Progenitor cell of endocrine pancreas (in vitro differentiated cells): ENCODE data around the gene DUSP3. TPM values are rescaled to one million over a fixed set of nuclear protein-coding genes. Genes with fewer than 3 reads are reported as not detected.
A peak's percentile ranks its signal among the peaks of the same experiment; 100 is the strongest.

Experiments used
- DNase-seq: peaks from one replicate; pipeline ENCODE4 v3.0.0; 2021; ENCODE audit warnings: low spot score; ENCODE audit not compliant: unreplicated experiment
- H3K27ac Mint-ChIP-seq: 2 replicates; pipeline ENCODE4 v1.8.0; 2021; ENCODE audit warnings: mild to moderate bottlenecking, moderate library complexity, mixed read lengths
- H3K27me3 Mint-ChIP-seq: 2 replicates; pipeline ENCODE4 v1.8.0; 2021; ENCODE audit warnings: mixed read lengths
- H3K36me3 Mint-ChIP-seq: 2 replicates; pipeline ENCODE4 v1.8.0; 2022; ENCODE audit warnings: mixed read lengths; ENCODE audit not compliant: insufficient read depth
- H3K4me1 Mint-ChIP-seq: 2 replicates; pipeline ENCODE4 v1.8.0; 2021; ENCODE audit warnings: low read depth, mixed read lengths
- H3K4me3 Mint-ChIP-seq: 2 replicates; pipeline ENCODE4 v1.8.0; 2021; ENCODE audit warnings: low read depth, mild to moderate bottlenecking, moderate library complexity, mixed read lengths
- H3K9me3 Mint-ChIP-seq: 2 replicates; pipeline ENCODE4 v1.8.0; 2021; ENCODE audit warnings: low read depth, mixed read lengths
- CTCF ChIP-seq: fragments of 200-600 bp; sonication (generic); IDR thresholded peaks from one replicate; pipeline ENCODE4 v1.5.0; 2021; ENCODE audit warnings: antibody characterized with exemption, mild to moderate bottlenecking; ENCODE audit not compliant: unreplicated experiment
- total RNA-seq: library from RNA; stranded (reverse); gene quantifications from 2 replicates; pipeline ENCODE4 v1.2.1, GENCODE V29; 2021

The DUSP3 gene
- total RNA-seq, 1 donor from 2014 or later, result 58.0 TPM

GRCh38 chr17:43766413-43767052 is 12.2 kb downstream of the DUSP3 start:
- H3K4me1 Mint-ChIP-seq, result peaks cover 2% of the 10 kb centered on the region
- peak; percentile 77 for TF ChIP-seq CTCF
- no peak overlapping the region for H3K27ac Mint-ChIP-seq
- H3K27me3 Mint-ChIP-seq, result no peaks in the 10 kb centered on the region
- no peak for DNase-seq
- H3K36me3 Mint-ChIP-seq, result peaks cover 14% of the 10 kb centered on the region
- H3K4me3 Mint-ChIP-seq, result no peak overlapping the region
- no peaks in the 10 kb centered on the region for H3K9me3 Mint-ChIP-seq

- H3K4me3 Mint-ChIP-seq, result peak overlapping the region; percentile 16
- H3K9me3 Mint-ChIP-seq, result no peaks in the 10 kb centered on the region
- TF ChIP-seq CTCF, result peak; percentile 96
- peaks cover 9% of the 10 kb centered on the region for H3K4me1 Mint-ChIP-seq
- peaks cover 1% of the 10 kb centered on the region for H3K36me3 Mint-ChIP-seq
- H3K27ac Mint-ChIP-seq, result peak overlapping the region; percentile 54
- H3K27me3 Mint-ChIP-seq, result peaks cover 25% of the 10 kb centered on the region
- DNase-seq, result peak; percentile 94
These were observed 18.4 kb downstream of the DUSP3 start for GRCh38 chr17:43760254-43760852.

GRCh38 chr17:43759836-43760235 is 18.9 kb downstream of the DUSP3 start:
- no peak for TF ChIP-seq CTCF
- no peaks in the 10 kb centered on the region for H3K9me3 Mint-ChIP-seq
- peaks cover 9% of the 10 kb centered on the region for H3K4me1 Mint-ChIP-seq
- peaks cover 1% of the 10 kb centered on the region for H3K36me3 Mint-ChIP-seq
- peak overlapping the region; percentile 16 for H3K4me3 Mint-ChIP-seq
- peaks cover 25% of the 10 kb centered on the region for H3K27me3 Mint-ChIP-seq
- DNase-seq, result no peak
- peak overlapping the region; percentile 54 for H3K27ac Mint-ChIP-seq

- DNase-seq, result no peak
- Mint-ChIP-seq H3K4me3 (no peak within 1 kb of the TSS), H3K4me1 (peaks cover 11% of the 10 kb centered on the region), H3K9me3 (no peaks in the 10 kb centered on the region), H3K27ac (peak within 1 kb of the TSS; percentile 45), H3K36me3 (peaks cover 1% of the 10 kb centered on the region), H3K27me3 (peaks cover 36% of the 10 kb centered on the region)
- TF ChIP-seq CTCF, result no peak
These were observed 20.1 kb downstream of the DUSP3 start, which contains the start of gene SOST for GRCh38 chr17:43758497-43759174. SOST (minus strand) TSS chr17:43758791; CDS start chr17:43758741, 50 bp downstream.

- Mint-ChIP-seq H3K36me3 (no peaks in the 10 kb centered on the region), H3K27ac (peak overlapping the region; percentile 45), H3K4me3 (no peak overlapping the region), H3K4me1 (peaks cover 11% of the 10 kb centered on the region), H3K9me3 (no peaks in the 10 kb centered on the region), H3K27me3 (peaks cover 42% of the 10 kb centered on the region)
- TF ChIP-seq CTCF, result no peak
- DNase-seq, result no peak
These were observed 20.7 kb downstream of the DUSP3 start for GRCh38 chr17:43758086-43758485.
